Peyer's patch (tissue), 4 donors: ENCODE data around the gene MISP.

Experiments
- POLR2A ChIP-seq, 2 donors: fragments of 450-650 bp; IDR thresholded peaks; one replicate each; pipeline ENCODE4 v1.5.1; 2017; ENCODE audit warnings: antibody characterized with exemption in 2 of 2, mild to moderate bottlenecking in 2 of 2, moderate library complexity in 2 of 2
- TF ChIP-seq, protein P1 (sequence below), 6 experiments: fragments of 450-650 bp in 4 of 6; fragments of 200-600 bp in 2 of 6; sonication (generic) in 1 of 6; IDR thresholded peaks; one replicate each; pipeline ENCODE4 v1.5.1; 2017 to 2019; ENCODE audit warnings: antibody characterized with exemption in 6 of 6, mild to moderate bottlenecking in 3 of 6, moderate library complexity in 1 of 6

DNA sequence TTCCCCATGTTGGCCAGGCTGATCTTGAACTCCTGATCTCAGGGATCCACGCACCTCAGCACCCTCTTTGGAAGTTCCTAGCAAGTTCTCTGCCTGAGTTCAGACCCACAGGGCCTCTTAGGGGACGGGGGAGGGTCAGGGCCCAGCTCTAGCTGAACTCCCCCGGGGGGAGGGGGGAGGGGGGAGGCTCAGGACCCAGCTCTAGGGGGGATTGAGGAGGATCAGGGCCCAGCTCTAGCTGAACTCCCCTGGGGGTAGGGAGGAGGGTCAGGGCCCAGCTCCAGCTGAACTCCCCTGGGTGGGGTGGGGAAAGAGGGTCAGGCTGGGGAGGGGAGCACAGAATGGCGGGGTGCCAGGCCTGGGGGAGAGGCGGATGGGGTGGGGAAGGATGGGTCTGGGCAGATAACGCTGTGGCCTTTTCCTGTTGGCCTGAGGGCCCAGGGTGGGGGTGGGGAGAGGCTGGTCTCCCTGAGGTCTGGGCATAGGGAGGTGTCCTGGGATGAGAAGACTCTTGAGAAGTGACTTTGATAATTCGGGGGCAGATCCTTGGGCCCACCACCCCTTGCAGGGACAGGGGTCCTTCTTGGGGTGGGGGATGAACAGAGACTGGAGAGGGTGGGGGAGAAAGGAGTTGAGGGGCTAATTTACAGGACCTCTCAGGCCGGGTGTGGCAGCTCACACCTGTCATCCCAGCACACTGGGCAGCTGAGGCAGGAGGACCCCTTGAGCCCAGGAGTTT lies 40.8 kb downstream of the MISP start:
- TF ChIP-seq POLR2A (IDR thresholded peaks at IDR 0.05): no peak
- TF ChIP-seq, protein P1, sequence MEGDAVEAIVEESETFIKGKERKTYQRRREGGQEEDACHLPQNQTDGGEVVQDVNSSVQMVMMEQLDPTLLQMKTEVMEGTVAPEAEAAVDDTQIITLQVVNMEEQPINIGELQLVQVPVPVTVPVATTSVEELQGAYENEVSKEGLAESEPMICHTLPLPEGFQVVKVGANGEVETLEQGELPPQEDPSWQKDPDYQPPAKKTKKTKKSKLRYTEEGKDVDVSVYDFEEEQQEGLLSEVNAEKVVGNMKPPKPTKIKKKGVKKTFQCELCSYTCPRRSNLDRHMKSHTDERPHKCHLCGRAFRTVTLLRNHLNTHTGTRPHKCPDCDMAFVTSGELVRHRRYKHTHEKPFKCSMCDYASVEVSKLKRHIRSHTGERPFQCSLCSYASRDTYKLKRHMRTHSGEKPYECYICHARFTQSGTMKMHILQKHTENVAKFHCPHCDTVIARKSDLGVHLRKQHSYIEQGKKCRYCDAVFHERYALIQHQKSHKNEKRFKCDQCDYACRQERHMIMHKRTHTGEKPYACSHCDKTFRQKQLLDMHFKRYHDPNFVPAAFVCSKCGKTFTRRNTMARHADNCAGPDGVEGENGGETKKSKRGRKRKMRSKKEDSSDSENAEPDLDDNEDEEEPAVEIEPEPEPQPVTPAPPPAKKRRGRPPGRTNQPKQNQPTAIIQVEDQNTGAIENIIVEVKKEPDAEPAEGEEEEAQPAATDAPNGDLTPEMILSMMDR (IDR thresholded peaks at IDR 0.05): no peak
